Astrocyte of the cerebellum (primary cell): ENCODE results near the gene LRRK1.

Source experiments
- DNase-seq: peaks from one replicate; pipeline ENCODE4 v3.0.0-alpha.2; 2011; ENCODE audit warnings: low read depth
- H3K4me3 ChIP-seq: 2 replicates; pipeline ENCODE4 v1.5.1; 2011; ENCODE audit warnings: mild to moderate bottlenecking, low read depth, low read length, moderate library complexity
- CTCF ChIP-seq: IDR thresholded peaks from 2 replicates; pipeline ENCODE4 v1.5.1; 2012; ENCODE audit warnings: low read length, low read depth, moderate library complexity, mild to moderate bottlenecking; ENCODE audit errors: missing control alignments
- in situ Hi-C: cut with HindIII; loops from 2 replicates; pipeline ENCODE4 v1.10.0; 2017; ENCODE audit warnings: low sequenced_read_pairs

The LRRK1 gene

GRCh38 chr15:100878130-100878529 is 41.0 kb upstream of the LRRK1 start:
- in situ Hi-C loops = no loop called here
- no peak for TF ChIP-seq CTCF
- H3K4me3 ChIP-seq = no peak overlapping the region
- no peak for DNase-seq

GRCh38 chr15:100878648-100879047 is 40.5 kb upstream of the LRRK1 start:
- in situ Hi-C loops = no loop called here
- TF ChIP-seq CTCF = no peak
- H3K4me3 ChIP-seq = peak overlapping the region; percentile 53
- no peak for DNase-seq

- peak overlapping the region; percentile 53 for H3K4me3 ChIP-seq
- in situ Hi-C loops = no loop called here
- no peak for TF ChIP-seq CTCF
- no peak for DNase-seq
Measured at GRCh38 chr15:100879061-100879463, 40.1 kb upstream of the LRRK1 start.

GRCh38 chr15:100879464-100880138 is 39.6 kb upstream of the LRRK1 start, which contains the start of gene ALDH1A3:
Gene ALDH1A3 (plus strand): TSS chr15:100879831. CDS start chr15:100879908, 77 bp downstream.
- no peak for TF ChIP-seq CTCF
- peak within 1 kb of the TSS; percentile 53 for H3K4me3 ChIP-seq
- in situ Hi-C loops = no loop called here
- no peak for DNase-seq

GRCh38 chr15:100880139-100880896 is 38.8 kb upstream of the LRRK1 start:
- in situ Hi-C loops = no loop called here
- TF ChIP-seq CTCF = no peak
- no peak for DNase-seq
- peak overlapping the region; percentile 53 for H3K4me3 ChIP-seq

GRCh38 chr15:100880897-100881242 is 38.3 kb upstream of the LRRK1 start:
- in situ Hi-C loops = no loop called here
- peak overlapping the region; percentile 53 for H3K4me3 ChIP-seq
- no peak for TF ChIP-seq CTCF

More at GRCh38 chr15:100880897-100881242, 38.3 kb upstream of the LRRK1 start:
- no peak for DNase-seq
